HFF-Myc (cell line): ENCODE results near the gene GARIN5B.
A peak's percentile ranks its signal among the peaks of the same experiment; 100 is the strongest.
"Not testable (repeated sequence)": the region's sequence is repeated elsewhere in the genome, so short reads cannot be mapped to it uniquely, and the experiment has no call there.

ENCODE experiments used
- DNase-seq: peaks from one replicate; pipeline ENCODE4 v3.0.0-alpha.2; 2011; ENCODE audit warnings: low read depth; ENCODE audit errors: extremely low read depth
- H3K4me3 ChIP-seq: replicated peaks from 2 replicates; pipeline ENCODE4 v1.5.1; 2011; ENCODE audit warnings: low read depth, mild to moderate bottlenecking, control low read depth, low read length
- TF ChIP-seq, protein P1 (sequence below): IDR thresholded peaks from 2 replicates; pipeline ENCODE4 v1.5.1; 2012; ENCODE audit warnings: mild to moderate bottlenecking, low read depth, low read length, control low read depth; ENCODE audit errors: missing control alignments

GARIN5B gene

DNA sequence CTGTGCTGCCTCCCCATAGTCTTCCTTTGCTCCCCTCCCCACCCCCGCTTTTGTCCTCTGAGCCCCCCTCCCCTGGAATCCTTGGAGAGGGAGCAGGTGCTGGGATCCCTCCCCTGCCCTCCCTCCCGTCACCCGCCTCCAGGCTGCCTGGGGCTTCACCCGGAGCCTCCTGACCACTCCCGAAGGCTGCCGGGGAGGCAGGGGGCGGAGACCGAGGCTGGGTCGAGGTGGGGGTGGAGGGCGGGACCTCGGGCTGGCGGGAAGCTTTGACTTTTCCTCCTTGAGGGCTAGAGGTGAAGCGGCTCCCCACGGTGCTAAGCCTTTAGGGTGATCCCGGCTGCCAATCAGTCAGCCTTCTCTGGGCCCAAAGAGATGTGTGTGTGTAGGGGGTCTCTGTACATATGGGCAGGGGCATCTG lies 21.9 kb downstream of the GARIN5B start:
- no peak for DNase-seq
- H3K4me3 ChIP-seq: peak overlapping the region; percentile 67
- TF ChIP-seq, protein P1, sequence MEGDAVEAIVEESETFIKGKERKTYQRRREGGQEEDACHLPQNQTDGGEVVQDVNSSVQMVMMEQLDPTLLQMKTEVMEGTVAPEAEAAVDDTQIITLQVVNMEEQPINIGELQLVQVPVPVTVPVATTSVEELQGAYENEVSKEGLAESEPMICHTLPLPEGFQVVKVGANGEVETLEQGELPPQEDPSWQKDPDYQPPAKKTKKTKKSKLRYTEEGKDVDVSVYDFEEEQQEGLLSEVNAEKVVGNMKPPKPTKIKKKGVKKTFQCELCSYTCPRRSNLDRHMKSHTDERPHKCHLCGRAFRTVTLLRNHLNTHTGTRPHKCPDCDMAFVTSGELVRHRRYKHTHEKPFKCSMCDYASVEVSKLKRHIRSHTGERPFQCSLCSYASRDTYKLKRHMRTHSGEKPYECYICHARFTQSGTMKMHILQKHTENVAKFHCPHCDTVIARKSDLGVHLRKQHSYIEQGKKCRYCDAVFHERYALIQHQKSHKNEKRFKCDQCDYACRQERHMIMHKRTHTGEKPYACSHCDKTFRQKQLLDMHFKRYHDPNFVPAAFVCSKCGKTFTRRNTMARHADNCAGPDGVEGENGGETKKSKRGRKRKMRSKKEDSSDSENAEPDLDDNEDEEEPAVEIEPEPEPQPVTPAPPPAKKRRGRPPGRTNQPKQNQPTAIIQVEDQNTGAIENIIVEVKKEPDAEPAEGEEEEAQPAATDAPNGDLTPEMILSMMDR: no peak

DNA sequence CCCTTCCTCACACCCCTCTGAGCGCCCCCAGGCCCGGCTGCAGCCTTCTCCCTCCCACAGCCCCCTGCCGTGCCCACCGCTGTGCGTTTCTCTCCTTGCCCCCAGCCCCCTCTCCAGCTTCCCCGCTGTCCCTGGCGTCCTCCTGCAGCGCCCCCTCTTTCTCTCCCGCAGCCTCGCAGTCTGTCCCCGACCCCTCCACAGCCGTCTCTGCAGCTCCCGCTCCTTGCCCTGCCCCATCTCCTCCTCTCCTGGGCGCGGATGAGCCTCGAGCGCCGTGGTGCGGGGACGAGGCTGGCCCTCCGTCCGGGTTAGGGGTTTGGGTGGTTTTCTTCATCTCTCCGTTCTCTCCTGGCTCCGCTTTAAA lies 22.3 kb downstream of the GARIN5B start:
- no peak for DNase-seq
- TF ChIP-seq, protein P1: no peak
- peak overlapping the region; percentile 67 for H3K4me3 ChIP-seq

DNA sequence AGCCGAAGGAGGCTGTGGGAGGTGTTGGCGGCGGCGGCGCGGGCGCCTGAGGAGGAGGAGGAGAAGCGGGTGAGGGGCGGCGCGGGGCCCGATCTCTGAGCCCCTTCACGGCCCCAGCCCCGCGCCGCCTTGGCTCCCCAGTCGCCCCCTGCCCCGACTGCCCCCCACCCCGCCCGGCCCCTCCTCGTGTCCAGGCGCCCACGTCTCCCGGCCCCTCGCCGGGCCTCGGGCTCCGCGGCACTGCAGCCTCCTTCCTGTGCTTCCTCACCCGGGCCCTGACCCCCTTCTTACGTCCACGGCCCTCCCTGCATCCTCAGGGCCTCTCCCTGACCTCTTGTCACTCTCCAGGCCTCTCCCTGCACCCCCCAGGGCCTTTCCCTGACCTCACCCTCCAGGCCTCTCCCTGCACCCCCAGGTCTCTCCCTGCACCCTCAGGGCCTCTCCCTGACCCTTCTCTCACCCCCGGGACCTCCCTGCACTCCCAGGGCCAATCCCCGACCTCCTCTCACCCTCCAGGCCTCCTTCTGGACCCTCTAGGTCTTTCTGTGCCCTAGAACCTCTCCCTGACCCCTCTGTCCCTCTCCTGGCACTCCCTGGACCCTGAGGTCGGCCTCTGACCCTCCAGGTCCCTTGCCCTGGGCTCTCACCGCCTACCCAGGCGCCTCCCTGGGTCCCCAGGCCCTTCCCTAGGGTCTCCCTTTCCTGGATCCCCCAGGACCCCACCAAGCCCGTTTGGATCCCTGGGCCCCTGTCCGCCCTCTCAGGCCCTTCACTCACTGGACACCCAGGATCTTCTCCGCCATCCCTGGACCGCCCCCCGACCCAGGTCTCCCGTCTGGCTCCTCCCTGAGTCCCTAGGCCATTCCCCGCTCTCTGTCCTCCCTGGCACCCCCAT lies 22.9 kb downstream of the GARIN5B start:
- H3K4me3 ChIP-seq: peak overlapping the region; percentile 67
- no peak for DNase-seq
- TF ChIP-seq, protein P1: no peak

DNA sequence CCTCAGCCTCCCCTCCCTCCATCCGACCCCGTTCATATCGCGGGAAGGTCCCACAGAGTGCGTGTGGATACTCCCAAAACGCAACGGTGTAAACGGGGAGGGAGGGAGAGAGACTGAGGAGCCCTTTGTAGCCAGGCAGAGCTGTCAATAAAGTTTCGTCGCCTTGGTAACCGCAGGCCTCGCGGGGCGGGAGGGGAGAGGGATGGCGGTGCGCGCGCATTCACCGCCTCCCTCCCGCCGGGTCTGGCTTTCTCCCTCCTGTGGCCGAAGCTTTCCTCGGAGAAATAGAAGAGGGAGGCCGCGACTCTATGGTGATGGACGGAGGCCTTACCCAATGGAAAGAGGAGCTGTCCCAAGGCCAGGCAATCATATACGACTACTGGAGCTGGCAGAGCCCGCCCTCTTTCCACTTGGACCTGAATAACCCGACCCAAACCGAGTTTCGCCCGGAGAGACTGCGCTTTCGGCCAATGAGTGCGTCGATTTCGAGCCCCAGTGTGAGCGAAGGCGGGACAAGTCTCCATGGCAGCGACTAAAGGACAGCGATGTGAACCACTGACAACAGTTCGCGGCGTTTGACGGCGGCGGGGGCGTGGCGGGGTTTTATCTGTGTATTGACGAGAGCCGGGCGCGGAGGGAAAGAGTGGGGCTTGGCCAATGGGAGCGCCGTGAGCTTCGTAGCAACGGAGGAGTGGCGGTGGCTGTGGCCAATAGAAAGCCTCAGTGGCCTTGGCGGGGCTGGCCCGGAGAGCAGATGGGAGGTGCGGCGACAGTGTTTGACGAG lies 23.8 kb downstream of the GARIN5B start, which contains the start of gene KMT5C:
KMT5C (plus strand) TSS at position 772 of the 784 bp plus-strand sequence. CDS start 2,061 bp downstream, outside the sequence.
- peak within 1 kb of the TSS; percentile 67 for H3K4me3 ChIP-seq
- TF ChIP-seq, protein P1: peak; percentile 24
- peak; percentile 100 for DNase-seq

DNA sequence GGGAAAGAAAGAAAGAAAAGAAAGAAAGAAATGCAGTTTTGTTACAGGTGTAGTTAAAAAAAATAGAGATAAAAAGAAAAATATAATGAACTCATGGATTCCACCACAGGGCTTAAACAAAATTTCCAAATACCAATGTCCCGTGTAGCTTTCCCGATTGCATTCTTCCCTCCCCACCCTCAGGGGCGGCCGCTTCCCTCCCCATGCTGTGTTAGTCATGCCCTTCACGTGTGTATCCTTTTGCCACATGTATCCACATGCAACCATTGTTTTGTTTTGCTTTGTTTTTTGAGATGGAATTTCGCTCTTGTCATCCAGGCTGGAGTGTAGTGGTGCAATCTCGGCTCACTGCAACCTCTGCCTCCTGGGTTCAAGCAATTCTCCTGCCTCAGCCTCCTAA lies 27.0 kb downstream of the GARIN5B start:
- H3K4me3 ChIP-seq: no peak overlapping the region
- DNase-seq: no peak
- TF ChIP-seq, protein P1: no peak

DNA sequence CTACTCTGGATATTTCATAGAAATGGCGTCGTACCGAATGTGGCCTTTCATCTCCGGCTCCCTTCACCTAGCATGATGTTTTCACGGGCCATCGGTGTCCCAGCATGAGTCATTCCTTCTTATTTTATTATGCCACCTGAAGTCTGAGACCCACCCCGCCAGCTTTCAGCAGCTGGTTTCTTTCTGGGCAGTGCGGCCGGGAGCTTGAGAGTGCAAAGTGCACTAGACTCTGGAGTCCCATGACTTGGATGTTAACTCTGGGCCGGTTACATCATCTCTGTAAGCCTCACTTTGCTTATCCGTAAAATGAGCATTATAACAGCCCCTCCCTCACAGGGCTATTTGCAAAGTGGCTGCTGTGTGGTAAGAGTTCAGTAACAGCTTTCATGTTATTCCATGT lies 29.2 kb downstream of the GARIN5B start:
- no peak for DNase-seq
- no peak overlapping the region for H3K4me3 ChIP-seq
- TF ChIP-seq, protein P1: no peak

DNA sequence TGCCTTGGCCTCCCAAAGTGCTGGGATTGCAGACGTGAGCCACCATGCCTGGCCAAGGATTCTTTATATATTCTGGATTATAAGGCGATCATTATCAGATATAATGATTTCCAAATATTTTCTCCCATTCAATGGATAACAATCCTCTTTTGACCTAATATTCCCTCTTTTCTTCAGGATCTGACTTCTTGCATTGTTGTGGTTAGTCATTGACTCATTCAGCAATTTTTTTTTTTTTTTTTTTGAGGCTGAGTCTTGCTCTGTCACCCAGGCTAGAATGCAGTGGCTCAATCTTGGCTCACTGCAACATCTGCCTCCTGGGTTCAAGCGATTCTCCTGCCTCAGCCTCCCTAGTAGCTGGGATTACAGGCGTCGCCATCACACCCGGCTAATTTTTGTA lies 33.3 kb downstream of the GARIN5B start:
- not testable (repeated sequence) for DNase-seq, H3K4me3 ChIP-seq

DNA sequence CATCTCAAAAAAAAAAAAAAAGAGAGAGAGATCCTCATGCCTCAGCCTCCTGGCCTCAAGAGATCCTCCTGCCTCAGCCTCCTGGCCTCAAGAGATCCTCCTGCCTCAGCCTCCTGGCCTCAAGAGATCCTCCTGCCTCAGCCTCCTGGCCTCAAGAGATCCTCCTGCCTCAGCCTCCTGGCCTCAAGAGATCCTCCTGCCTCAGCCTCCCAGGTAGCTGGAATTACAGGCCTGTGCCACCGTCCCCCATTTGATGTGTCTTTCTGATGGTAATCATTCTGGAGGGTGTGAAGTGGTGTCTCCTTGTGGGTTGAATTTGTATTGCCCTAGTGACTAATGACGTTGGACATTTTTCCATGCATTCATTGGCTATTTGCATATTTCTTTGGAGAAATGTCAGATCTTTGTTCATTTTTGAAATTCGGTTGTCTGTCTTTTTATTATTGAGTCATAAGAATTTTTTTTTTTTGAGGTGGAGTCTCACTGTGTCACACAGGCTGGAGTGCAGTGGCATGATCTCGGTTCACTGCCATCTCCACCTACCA lies 34.2 kb downstream of the GARIN5B start:
- not testable (repeated sequence) for DNase-seq, H3K4me3 ChIP-seq
